Thyroid gland (tissue), 4 donors: ENCODE results near the gene EDIL3.

Source experiments
- CTCF ChIP-seq, 6 experiments: fragments of 200-600 bp in 3 of 6; fragments of 450-650 bp in 3 of 6; sonication (generic) in 3 of 6; IDR thresholded peaks; one replicate each; pipeline ENCODE4 v1.5.1; 2016 to 2019; ENCODE audit warnings: antibody characterized with exemption in 6 of 6, mild to moderate bottlenecking in 2 of 6, inconsistent platforms in 1 of 6, moderate library complexity in 1 of 6
- POLR2A ChIP-seq, 2 donors: fragments of 450-650 bp; IDR thresholded peaks; one replicate each; pipeline ENCODE4 v1.6.1; 2017; ENCODE audit warnings: antibody characterized with exemption in 2 of 2, mild to moderate bottlenecking in 2 of 2, moderate library complexity in 1 of 2

- TF ChIP-seq POLR2A (IDR thresholded peaks at IDR 0.05) = no peak
- no peak for TF ChIP-seq CTCF (IDR thresholded peaks at IDR 0.05)
Measured at GRCh38 chr5:83955916-83956315, 428.8 kb downstream of the EDIL3 start.
